HG02885 (cell line): Measurements from ENCODE around the gene PDE4D.
"Not testable (repeated sequence)": the region's sequence is repeated elsewhere in the genome, so short reads cannot be mapped to it uniquely, and the experiment has no call there.

ENCODE experiments used
- ATAC-seq: cut with Tn5 transposase; IDR thresholded peaks from one replicate; pipeline ENCODE4 v1.9.1; 2021; ENCODE audit warnings: mild to moderate bottlenecking; ENCODE audit not compliant: unreplicated experiment, poor library complexity

The PDE4D gene

GRCh38 chr5:59058969-59059687 lies 834.4 kb downstream of the PDE4D start:
- no peak for ATAC-seq

GRCh38 chr5:59058237-59058636 lies 835.3 kb downstream of the PDE4D start:
- no peak for ATAC-seq

GRCh38 chr5:59056599-59056998 lies 836.9 kb downstream of the PDE4D start:
- not testable (repeated sequence) for ATAC-seq

GRCh38 chr5:59055745-59056448 lies 837.6 kb downstream of the PDE4D start:
- ATAC-seq: no peak

- ATAC-seq: no peak
Measured at GRCh38 chr5:59054963-59055528, 838.5 kb downstream of the PDE4D start.

- ATAC-seq: no peak
Measured at GRCh38 chr5:59051951-59052350, 841.6 kb downstream of the PDE4D start.

GRCh38 chr5:59049095-59049494 lies 844.4 kb downstream of the PDE4D start:
- no peak for ATAC-seq

- no peak for ATAC-seq
Measured at GRCh38 chr5:59042201-59043055, 851.1 kb downstream of the PDE4D start.

GRCh38 chr5:59041355-59041754 lies 852.2 kb downstream of the PDE4D start:
- ATAC-seq: no peak

- no peak for ATAC-seq
Measured at GRCh38 chr5:59040804-59041201, 852.7 kb downstream of the PDE4D start.

- ATAC-seq: no peak
Measured at GRCh38 chr5:59040024-59040803, 853.3 kb downstream of the PDE4D start.

- peak; percentile 71 for ATAC-seq
Measured at GRCh38 chr5:59039296-59040023, 854.1 kb downstream of the PDE4D start.

- no peak for ATAC-seq
Measured at GRCh38 chr5:59038798-59039295, 854.7 kb downstream of the PDE4D start.

GRCh38 chr5:59037941-59038797 lies 855.4 kb downstream of the PDE4D start:
- ATAC-seq: no peak

GRCh38 chr5:59037453-59037852 lies 856.1 kb downstream of the PDE4D start:
- ATAC-seq: no peak

- ATAC-seq: no peak
Measured at GRCh38 chr5:59037041-59037440, 856.5 kb downstream of the PDE4D start.

- ATAC-seq: no peak
Measured at GRCh38 chr5:59036274-59036961, 857.1 kb downstream of the PDE4D start.

- no peak for ATAC-seq
Measured at GRCh38 chr5:59035681-59036080, 857.8 kb downstream of the PDE4D start.
